NT2/D1 (cell line): ENCODE data around the gene SHB.

Experiments
- SUZ12 ChIP-seq: IDR thresholded peaks from 2 replicates; pipeline ENCODE4 v1.6.1; 2011; ENCODE audit not compliant: insufficient read length, insufficient read depth; ENCODE audit errors: extremely low read depth
- YY1 ChIP-seq: IDR thresholded peaks from 2 replicates; pipeline ENCODE4 v1.6.1; 2011; ENCODE audit not compliant: insufficient read length, insufficient read depth
- ZNF274 ChIP-seq: IDR thresholded peaks from 2 replicates; pipeline ENCODE4 v1.6.1; 2011; ENCODE audit warnings: mild to moderate bottlenecking, low read depth, low read length

DNA sequence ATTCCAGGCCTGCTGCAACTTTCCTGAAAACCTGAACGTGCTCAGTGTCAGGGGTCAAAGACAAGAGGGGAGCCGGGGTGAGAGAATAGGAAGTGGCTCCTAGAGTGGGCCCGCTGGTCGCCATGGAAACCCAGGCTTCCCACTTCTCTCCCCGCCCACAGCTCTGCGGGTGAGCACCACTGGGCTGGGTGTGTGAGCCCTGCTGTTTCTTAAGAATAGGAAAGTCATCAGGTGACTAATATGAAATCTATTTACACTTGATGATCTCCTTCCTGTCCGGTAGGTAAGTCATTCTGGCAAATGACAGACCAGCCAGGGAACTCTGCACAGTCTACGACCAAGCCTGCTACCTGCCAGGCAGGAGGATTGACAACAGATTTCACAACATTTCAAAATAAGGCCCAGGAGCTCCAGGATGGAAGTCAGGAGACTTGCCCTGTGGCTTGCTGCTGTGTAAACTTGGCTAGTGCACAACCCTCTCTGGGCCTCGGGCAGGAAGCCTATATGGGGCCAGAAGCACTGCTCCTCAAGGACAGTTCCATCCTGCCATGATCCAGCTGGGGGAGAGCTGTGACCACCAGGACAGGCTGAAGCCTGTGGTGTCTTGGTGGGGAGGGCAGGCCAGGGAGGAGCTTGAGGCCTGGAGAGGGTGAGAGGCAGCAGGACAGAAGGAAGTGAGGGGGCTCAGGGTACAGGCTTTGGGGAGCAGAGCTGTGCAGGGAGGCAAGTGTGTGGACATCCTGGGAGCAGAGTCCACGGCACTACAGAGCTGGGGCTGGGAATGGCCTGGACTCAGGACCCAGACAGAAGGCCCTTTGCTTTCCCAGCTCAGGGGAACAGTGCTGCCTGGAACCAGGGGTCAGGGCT lies 60.6 kb downstream of the SHB start:
- TF ChIP-seq YY1 (no peak), ZNF274 (no peak), SUZ12 (no peak)
